Gastrocnemius medialis (tissue), 4 donors: ENCODE results near the gene MRAP2. TPM values are rescaled to one million over a fixed set of nuclear protein-coding genes. Genes with fewer than 3 reads are reported as not detected.

Experiments
- ATAC-seq, 2 donors: fragments of 150-250 bp; one replicate each; pipeline ENCODE4 v1.9.1; 2016
- DNase-seq, 2 donors: peaks; one replicate each; pipeline ENCODE4 v3.0.0-alpha.2; 2019
- H3K27ac ChIP-seq, 4 donors: fragments of 200-600 bp; sonication (generic); 1 replicate in 1 of 4; 2 replicates in 3 of 4; pipeline ENCODE4 v1.5.1; 2016 to 2018; ENCODE audit warnings: mild to moderate bottlenecking in 2 of 4, moderate library complexity in 1 of 4
- H3K27me3 ChIP-seq, 3 donors: fragments of 200-600 bp; sonication (generic) in 2 of 3; 1 replicate in 1 of 3; 2 replicates in 2 of 3; pipeline versions ENCODE4 v1.5.1 to v1.6.0; 2016 to 2019; ENCODE audit warnings: mild to moderate bottlenecking in 1 of 3, moderate library complexity in 1 of 3
- H3K36me3 ChIP-seq, 2 donors: fragments of 200-600 bp; sonication (generic) in 1 of 2; one replicate each; pipeline ENCODE4 v1.5.1; 2017 to 2018
- H3K4me1 ChIP-seq, 2 donors: fragments of 200-600 bp; sonication (generic) in 1 of 2; one replicate each; pipeline ENCODE4 v1.5.1; 2016 to 2017; ENCODE audit warnings: mild to moderate bottlenecking in 2 of 2
- H3K4me3 ChIP-seq, 4 donors: fragments of 200-600 bp; sonication (generic) in 3 of 4; 1 replicate in 1 of 4; 2 replicates in 3 of 4; pipeline ENCODE4 v1.5.1; 2016 to 2019; ENCODE audit warnings: mild to moderate bottlenecking in 2 of 4
- H3K9me3 ChIP-seq, 3 donors: fragments of 200-600 bp; sonication (generic) in 2 of 3; 1 replicate in 1 of 3; 2 replicates in 2 of 3; pipeline ENCODE4 v1.5.1; 2016 to 2019
- POLR2A ChIP-seq, 2 donors: fragments of 450-650 bp; IDR thresholded peaks; one replicate each; pipeline ENCODE4 v1.6.1; 2017; ENCODE audit warnings: antibody characterized with exemption in 2 of 2, mild to moderate bottlenecking in 2 of 2, moderate library complexity in 2 of 2
- in situ Hi-C, 4 donors: fragments of 200-750 bp; cut with MboI; loops; one replicate each; pipeline versions ENCODE4 v1.15.0 to v1.8.0; 2017; ENCODE audit warnings: low sequenced_read_pairs in 4 of 4
- intact Hi-C: fragments of 100-400 bp; cut with DNase I; formaldehyde crosslinking; loops from one replicate; pipeline ENCODE4 v1.15.1; 2023; ENCODE audit warnings: low total_unique reads
- total RNA-seq, 4 donors: library from RNA; depleted of rRNA; stranded (reverse); fragments of >200 nt; gene quantifications; one replicate each; pipeline versions ENCODE4 v1.1.0 to v1.2.3, GENCODE V29; 2016
- TF ChIP-seq, protein P1 (sequence below), 5 experiments: fragments of 450-650 bp in 3 of 5; fragments of 200-600 bp in 2 of 5; sonication (generic) in 2 of 5; IDR thresholded peaks in 4 of 5; conservative IDR thresholded peaks in 1 of 5; 1 replicate in 4 of 5; 2 replicates in 1 of 5; pipeline ENCODE4 v1.5.1; 2016 to 2019; ENCODE audit warnings: antibody characterized with exemption in 5 of 5, mild to moderate bottlenecking in 3 of 5, moderate library complexity in 3 of 5

MRAP2 gene
- total RNA-seq, 4 donors from 2014 or later = 0.29 TPM; not detected in 3

DNA sequence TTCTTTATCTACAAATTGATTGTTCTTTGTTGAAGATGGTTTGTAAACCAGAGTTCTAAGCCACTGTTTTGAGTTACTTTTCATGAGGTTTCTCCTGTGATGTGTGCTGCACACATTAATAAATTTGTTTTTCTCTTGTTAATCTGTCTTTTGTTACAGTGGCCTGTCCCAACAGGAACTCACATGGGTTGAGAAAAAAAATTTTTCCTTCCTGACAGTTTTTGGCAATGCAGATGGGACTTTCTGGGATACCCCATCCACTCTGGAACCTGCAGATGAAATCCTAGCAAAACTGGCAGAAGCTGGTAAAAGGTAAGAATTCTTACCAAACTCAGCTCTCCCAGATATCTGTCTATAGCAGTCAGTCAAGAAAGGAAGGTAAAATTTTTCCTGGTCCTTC, 105.7 kb downstream of the MRAP2 start:
- no peak overlapping the region for H3K4me3 ChIP-seq
- no peaks in the 10 kb centered on the region for H3K4me1 ChIP-seq
- TF ChIP-seq, protein P1, sequence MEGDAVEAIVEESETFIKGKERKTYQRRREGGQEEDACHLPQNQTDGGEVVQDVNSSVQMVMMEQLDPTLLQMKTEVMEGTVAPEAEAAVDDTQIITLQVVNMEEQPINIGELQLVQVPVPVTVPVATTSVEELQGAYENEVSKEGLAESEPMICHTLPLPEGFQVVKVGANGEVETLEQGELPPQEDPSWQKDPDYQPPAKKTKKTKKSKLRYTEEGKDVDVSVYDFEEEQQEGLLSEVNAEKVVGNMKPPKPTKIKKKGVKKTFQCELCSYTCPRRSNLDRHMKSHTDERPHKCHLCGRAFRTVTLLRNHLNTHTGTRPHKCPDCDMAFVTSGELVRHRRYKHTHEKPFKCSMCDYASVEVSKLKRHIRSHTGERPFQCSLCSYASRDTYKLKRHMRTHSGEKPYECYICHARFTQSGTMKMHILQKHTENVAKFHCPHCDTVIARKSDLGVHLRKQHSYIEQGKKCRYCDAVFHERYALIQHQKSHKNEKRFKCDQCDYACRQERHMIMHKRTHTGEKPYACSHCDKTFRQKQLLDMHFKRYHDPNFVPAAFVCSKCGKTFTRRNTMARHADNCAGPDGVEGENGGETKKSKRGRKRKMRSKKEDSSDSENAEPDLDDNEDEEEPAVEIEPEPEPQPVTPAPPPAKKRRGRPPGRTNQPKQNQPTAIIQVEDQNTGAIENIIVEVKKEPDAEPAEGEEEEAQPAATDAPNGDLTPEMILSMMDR (IDR thresholded peaks at IDR 0.05 in 4 of 5, conservative IDR thresholded peaks at IDR 0.05 in 1 of 5) = no peak
- TF ChIP-seq POLR2A (IDR thresholded peaks at IDR 0.05) = no peak
- H3K27me3 ChIP-seq = no peaks in the 10 kb centered on the region
- no peaks in the 10 kb centered on the region for H3K9me3 ChIP-seq
- DNase-seq (no peak), ATAC-seq (no peak)
- no peak overlapping the region for H3K27ac ChIP-seq
- in situ Hi-C loops = no loop called here
- peaks cover 0 to 5% of the 10 kb centered on the region in 2 donors for H3K36me3 ChIP-seq
- intact Hi-C loops = no loop called here

Other genes with a start within 250 kb of the MRAP2 start
- not detected for gene RIPPLY2, start 180.4 kb upstream of the MRAP2 start, total RNA-seq
- gene CYB5R4, start 174.1 kb upstream of the MRAP2 start, total RNA-seq = 10 to 100 TPM in 2 of 4 donors, 1 to 10 TPM in 2; 8.5 to 13.2 (median 10.2) TPM
- gene CEP162, start 193.9 kb downstream of the MRAP2 start, total RNA-seq = 1 to 10 TPM; 1.9 to 4.4 (median 3.2) TPM